WTC11 (cell line): ENCODE results near the gene CLDN9. TPM values are rescaled to one million over a fixed set of nuclear protein-coding genes. Genes with fewer than 3 reads are reported as not detected.

Source experiments
- ATAC-seq: fragments of 200-7000 bp; cut with Tn5 transposase; 2 replicates; pipeline ENCODE4 v1.10.0; 2021; ENCODE audit warnings: mild to moderate bottlenecking, moderate library complexity
- CTCF ChIA-PET: fragments of 300-600 bp; sonication (Branson Sonifier 250); formaldehyde crosslinking; loops from one replicate; lab custom pipeline; 2021; ENCODE audit warnings: antibody characterized with exemption; lab: Charles Lee
- POLR2A ChIA-PET: fragments of 350-600 bp; sonication (Branson Sonifier 250); formaldehyde crosslinking; loops from one replicate; lab custom pipeline; 2021; ENCODE audit warnings: antibody characterized with exemption; lab: Charles Lee
- DNase-seq: peaks from one replicate; pipeline ENCODE4 v3.0.0; 2021; ENCODE audit warnings: low spot score
- H3K27ac Mint-ChIP-seq: 2 replicates; pipeline ENCODE4 v1.8.0; 2021; ENCODE audit warnings: mixed read lengths
- H3K27me3 Mint-ChIP-seq: 2 replicates; pipeline ENCODE4 v1.8.0; 2021; ENCODE audit warnings: low read depth, mild to moderate bottlenecking, moderate library complexity, mixed read lengths
- H3K36me3 Mint-ChIP-seq: 2 replicates; pipeline ENCODE4 v1.8.0; 2021; ENCODE audit warnings: mixed read lengths
- H3K4me1 Mint-ChIP-seq: 2 replicates; pipeline ENCODE4 v1.8.0; 2022; ENCODE audit warnings: mixed read lengths
- H3K4me3 Mint-ChIP-seq: 2 replicates; pipeline ENCODE4 v1.8.0; 2021; ENCODE audit warnings: mild to moderate bottlenecking, moderate library complexity, mixed read lengths
- H3K9me3 Mint-ChIP-seq: 2 replicates; pipeline ENCODE4 v1.8.0; 2021; ENCODE audit warnings: mixed read lengths
- E2F1 ChIP-seq: sonication (generic); formaldehyde crosslinking; IDR thresholded peaks from 2 replicates; pipeline ENCODE4 v1.8.0; 2022; ENCODE audit warnings: mild to moderate bottlenecking, missing genetic modification reagents
- ELF4 ChIP-seq: sonication (generic); formaldehyde crosslinking; IDR thresholded peaks from 2 replicates; pipeline ENCODE4 v1.8.1; 2022; ENCODE audit warnings: low read depth, mild to moderate bottlenecking, moderate library complexity, missing genetic modification reagents
- EMX1 ChIP-seq: fragments of 250-450 bp; sonication (Bioruptor Pico); IDR thresholded peaks from 2 replicates; pipeline ENCODE4 v1.8.0; 2021; ENCODE audit warnings: mild to moderate bottlenecking
- FOXP4 ChIP-seq: sonication (generic); formaldehyde crosslinking; IDR thresholded peaks from 2 replicates; pipeline ENCODE4 v1.8.0; 2022; ENCODE audit warnings: mild to moderate bottlenecking, missing genetic modification reagents
- JUN ChIP-seq: sonication (generic); formaldehyde crosslinking; IDR thresholded peaks from 2 replicates; pipeline ENCODE4 v1.8.0; 2023; ENCODE audit warnings: mild to moderate bottlenecking, missing genetic modification reagents
- PREB ChIP-seq: sonication (generic); formaldehyde crosslinking; IDR thresholded peaks from 2 replicates; pipeline ENCODE4 v1.8.1; 2022; ENCODE audit warnings: mild to moderate bottlenecking, missing genetic modification reagents, moderate library complexity, borderline replicate concordance
- PRRX2 ChIP-seq: fragments of 250-450 bp; sonication (Bioruptor Pico); IDR thresholded peaks from 2 replicates; pipeline ENCODE4 v1.8.0; 2021; ENCODE audit warnings: mild to moderate bottlenecking
- TP53 ChIP-seq: sonication (generic); formaldehyde crosslinking; IDR thresholded peaks from 2 replicates; pipeline ENCODE4 v1.8.1; 2023; ENCODE audit warnings: mild to moderate bottlenecking, missing genetic modification reagents
- USF1 ChIP-seq: sonication (generic); formaldehyde crosslinking; IDR thresholded peaks from 2 replicates; pipeline ENCODE4 v1.8.0; 2022; ENCODE audit warnings: mild to moderate bottlenecking, missing genetic modification reagents
- ZBTB43 ChIP-seq: sonication (generic); formaldehyde crosslinking; IDR thresholded peaks from 2 replicates; pipeline ENCODE4 v1.8.1; 2023; ENCODE audit warnings: mild to moderate bottlenecking, missing genetic modification reagents
- ZNF121 ChIP-seq: sonication (generic); formaldehyde crosslinking; IDR thresholded peaks from 2 replicates; pipeline ENCODE4 v1.8.0; 2023; ENCODE audit warnings: missing genetic modification reagents
- ZNF416 ChIP-seq: fragments of 250-450 bp; sonication (Bioruptor Pico); IDR thresholded peaks from 2 replicates; pipeline ENCODE4 v1.9.0; 2021; ENCODE audit warnings: mild to moderate bottlenecking, inconsistent platforms
- ZNF512 ChIP-seq: sonication (generic); formaldehyde crosslinking; IDR thresholded peaks from 2 replicates; pipeline ENCODE4 v1.8.1; 2022; ENCODE audit warnings: missing genetic modification reagents, borderline replicate concordance
- total RNA-seq: library from RNA; stranded (reverse); gene quantifications from 3 replicates; pipeline ENCODE4 v1.2.3, GENCODE V29; 2021

Gene CLDN9
- total RNA-seq, 1 experiment from 2014 or later: 0.92 TPM

- 0 out of 2 replicates have a peak, but pooled peaks have one; percentile 16 for TF ChIP-seq FOXP4 (CRISPR knock-in tag)
These were observed 11.2 kb downstream of the CLDN9 start, which contains the start of the genes HCFC1R1 and THOC6 (continued) for GRCh38 chr16:3023669-3024478.

- CTCF ChIA-PET: interaction anchor here (0.6 to 8.6 kb wide), 4 partner anchors 18 to 124 kb away, joined by 3 to 360 read pairs (median 8); partner anchors contain the start of gene CLDN9
- ATAC-seq: no peak
- DNase-seq: no peak
- Mint-ChIP-seq H3K27ac (no peak overlapping the region), H3K4me1 (peaks cover 35% of the 10 kb centered on the region), H3K4me3 (peak overlapping the region; percentile 86), H3K36me3 (peaks cover 23% of the 10 kb centered on the region), H3K27me3 (no peaks in the 10 kb centered on the region), H3K9me3 (no peaks in the 10 kb centered on the region)
- POLR2A ChIA-PET: interaction anchor here (0.6 to 17.1 kb wide), 3 partner anchors 19 to 73 kb away, joined by 4 to 502 read pairs (median 5); partner anchors contain the start of gene CLDN9
- TF ChIP-seq USF1 (CRISPR knock-in tag) (0 out of 2 replicates have a peak, but pooled peaks have one; percentile 19), ZBTB43 (CRISPR knock-in tag) (no peak), EMX1 (CRISPR knock-in tag) (no peak)
These were observed 12.6 kb downstream of the CLDN9 start for GRCh38 chr16:3025032-3026002.

GRCh38 chr16:3026003-3026378 is 13.3 kb downstream of the CLDN9 start:
- Mint-ChIP-seq H3K9me3 (no peaks in the 10 kb centered on the region), H3K27me3 (no peaks in the 10 kb centered on the region), H3K4me1 (peaks cover 36% of the 10 kb centered on the region), H3K36me3 (peaks cover 23% of the 10 kb centered on the region), H3K27ac (no peak overlapping the region), H3K4me3 (no peak overlapping the region)
- ATAC-seq: no peak
- DNase-seq: no peak
- ChIA-PET POLR2A (interaction anchor here (17.1 kb wide), 1 partner anchor 20 kb away, joined by 502 read pairs; the partner anchor contains the start of gene CLDN9), CTCF (interaction anchor here (2.7 kb wide), 1 partner anchor 104 kb away, joined by 19 read pairs; no protein-coding TSS in a partner anchor)
- no peak for TF ChIP-seq ZBTB43 (CRISPR knock-in tag)
- no peak for TF ChIP-seq PREB (CRISPR knock-in tag)
- TF ChIP-seq ZNF416 (CRISPR knock-in tag): no peak
- TF ChIP-seq PRRX2 (CRISPR knock-in tag): no peak
- TF ChIP-seq JUN (CRISPR knock-in tag): no peak
- TF ChIP-seq ZNF512 (CRISPR knock-in tag): no peak
- no peak for TF ChIP-seq E2F1
- TF ChIP-seq ELF4 (CRISPR knock-in tag): no peak
- TF ChIP-seq ZNF121: no peak
- TF ChIP-seq TP53 (CRISPR knock-in tag): no peak
